Cardiac fibroblast (primary cell): Measurements from ENCODE around the gene KATNIP.
"Not testable (repeated sequence)": the region's sequence is repeated elsewhere in the genome, so short reads cannot be mapped to it uniquely, and the experiment has no call there.

Experiments
- DNase-seq, 2 donors: peaks; one replicate each; pipeline versions ENCODE4 v3.0.0 to v3.0.0-alpha.2; 2010; ENCODE audit warnings: low read depth in 2 of 2
- H3K4me3 ChIP-seq, 2 donors: replicated peaks in 1 of 2; 1 replicate in 1 of 2; 2 replicates in 1 of 2; pipeline ENCODE4 v1.5.1; 2011; ENCODE audit warnings: low read depth in 2 of 2, low read length in 2 of 2, mild to moderate bottlenecking in 2 of 2, moderate library complexity in 1 of 2
- TF ChIP-seq, protein P1 (sequence below): IDR thresholded peaks from one replicate; pipeline ENCODE4 v1.5.1; 2011; ENCODE audit warnings: low read depth, mild to moderate bottlenecking, low read length, inconsistent platforms

KATNIP gene

DNA sequence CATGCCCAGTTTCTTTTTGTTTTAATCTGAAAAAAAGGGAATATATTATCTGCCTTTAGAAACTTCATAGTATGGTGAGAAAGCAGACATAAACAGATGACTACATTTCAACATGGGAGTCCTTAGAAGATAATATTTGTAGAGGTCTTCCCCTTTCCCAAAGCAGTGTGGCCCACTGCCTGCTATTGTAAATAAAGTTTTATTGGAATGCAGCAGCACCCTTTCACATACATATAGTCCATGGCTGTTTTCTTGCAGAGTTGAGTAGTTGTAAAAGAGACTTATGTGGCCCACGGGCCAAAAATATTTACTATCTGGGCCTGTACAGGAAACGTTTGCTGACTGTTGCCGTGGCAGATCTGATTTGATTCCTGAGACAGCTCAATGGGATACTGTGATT is 8.5 kb downstream of the KATNIP start:
- TF ChIP-seq, protein P1, sequence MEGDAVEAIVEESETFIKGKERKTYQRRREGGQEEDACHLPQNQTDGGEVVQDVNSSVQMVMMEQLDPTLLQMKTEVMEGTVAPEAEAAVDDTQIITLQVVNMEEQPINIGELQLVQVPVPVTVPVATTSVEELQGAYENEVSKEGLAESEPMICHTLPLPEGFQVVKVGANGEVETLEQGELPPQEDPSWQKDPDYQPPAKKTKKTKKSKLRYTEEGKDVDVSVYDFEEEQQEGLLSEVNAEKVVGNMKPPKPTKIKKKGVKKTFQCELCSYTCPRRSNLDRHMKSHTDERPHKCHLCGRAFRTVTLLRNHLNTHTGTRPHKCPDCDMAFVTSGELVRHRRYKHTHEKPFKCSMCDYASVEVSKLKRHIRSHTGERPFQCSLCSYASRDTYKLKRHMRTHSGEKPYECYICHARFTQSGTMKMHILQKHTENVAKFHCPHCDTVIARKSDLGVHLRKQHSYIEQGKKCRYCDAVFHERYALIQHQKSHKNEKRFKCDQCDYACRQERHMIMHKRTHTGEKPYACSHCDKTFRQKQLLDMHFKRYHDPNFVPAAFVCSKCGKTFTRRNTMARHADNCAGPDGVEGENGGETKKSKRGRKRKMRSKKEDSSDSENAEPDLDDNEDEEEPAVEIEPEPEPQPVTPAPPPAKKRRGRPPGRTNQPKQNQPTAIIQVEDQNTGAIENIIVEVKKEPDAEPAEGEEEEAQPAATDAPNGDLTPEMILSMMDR, result no peak
- no peak overlapping the region for H3K4me3 ChIP-seq
- DNase-seq, result no peak

DNA sequence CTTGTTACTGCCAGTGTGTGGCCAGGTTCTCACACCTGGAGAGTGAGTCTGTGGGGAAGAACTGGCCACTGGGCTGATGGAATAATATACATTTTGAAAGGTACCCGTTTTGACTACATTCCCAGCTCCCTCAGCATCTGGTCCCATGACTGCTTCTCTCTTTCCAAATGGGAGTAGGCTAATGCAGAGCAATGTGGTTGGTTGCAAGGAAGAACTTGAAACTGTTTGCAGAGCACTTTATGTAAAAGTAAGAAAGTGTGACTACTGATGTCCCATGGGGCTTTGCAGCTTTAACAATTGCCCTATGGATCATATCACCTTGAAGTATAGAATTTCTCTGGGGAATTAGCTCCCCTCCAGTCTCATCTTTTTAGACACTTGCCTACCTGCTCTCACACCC is 9.0 kb downstream of the KATNIP start:
- no peak for DNase-seq
- TF ChIP-seq, protein P1, result no peak
- no peak overlapping the region for H3K4me3 ChIP-seq

DNA sequence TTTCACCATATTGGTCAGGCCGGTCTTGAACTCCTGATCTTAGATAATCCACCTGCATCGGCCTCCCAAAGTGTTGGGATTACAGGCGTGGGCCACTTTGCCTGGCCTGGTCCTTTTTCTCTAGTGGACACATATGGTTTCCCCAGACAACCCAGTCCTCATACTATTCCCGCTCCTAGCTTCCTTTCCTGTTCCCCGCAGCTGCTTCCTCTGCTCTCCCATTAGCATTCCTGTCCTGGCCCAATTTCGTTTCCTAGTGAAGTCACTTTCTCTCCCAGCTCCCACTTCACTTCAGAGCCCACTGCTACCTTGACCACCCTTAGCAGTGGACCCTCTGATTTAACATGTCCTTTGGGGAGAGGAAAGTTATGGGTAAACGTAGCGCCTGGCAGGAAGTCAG is 11.3 kb downstream of the KATNIP start:
- H3K4me3 ChIP-seq, result no peak overlapping the region
- no peak for DNase-seq
- TF ChIP-seq, protein P1, result no peak

DNA sequence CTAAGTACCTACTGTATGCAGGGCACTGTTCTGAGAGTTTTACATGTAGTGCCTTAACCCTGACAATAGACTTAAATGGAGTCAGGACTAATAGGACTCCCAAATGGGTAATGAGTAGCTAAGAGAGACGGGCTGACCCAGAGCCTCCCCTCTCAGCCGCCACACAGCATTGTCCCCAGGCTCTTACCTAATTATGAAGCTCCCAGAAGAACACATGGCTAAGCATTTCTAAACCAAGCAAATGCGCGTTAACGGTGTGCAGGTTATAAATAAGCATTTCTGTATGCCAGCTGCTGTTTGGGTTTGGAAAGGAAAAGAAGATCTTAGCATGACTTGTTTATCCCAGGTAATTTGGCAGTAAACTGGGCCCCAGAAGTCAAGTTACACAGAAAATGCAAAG is 14.3 kb downstream of the KATNIP start:
- H3K4me3 ChIP-seq, result no peak overlapping the region
- TF ChIP-seq, protein P1, result no peak
- no peak for DNase-seq

DNA sequence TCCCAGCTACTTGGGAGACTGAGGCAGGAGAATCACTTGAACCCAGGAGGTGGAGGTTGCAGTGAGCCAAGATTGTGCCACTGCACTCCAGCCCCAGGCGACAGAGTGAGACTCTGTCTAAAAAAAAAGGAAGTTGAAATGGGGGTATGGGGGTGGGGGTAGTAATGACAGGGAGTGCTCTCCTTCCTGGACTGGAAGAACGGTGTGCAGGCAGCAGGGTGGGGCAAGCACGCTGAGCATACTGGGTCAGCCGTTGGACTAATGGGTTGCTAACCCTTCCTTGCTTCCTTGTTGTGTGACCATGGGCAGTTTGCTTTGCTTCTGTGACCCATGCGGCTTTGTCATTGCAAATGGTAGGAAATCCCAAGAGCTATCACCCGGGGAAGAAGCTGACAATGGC is 16.5 kb downstream of the KATNIP start:
- DNase-seq, result no peak
- TF ChIP-seq, protein P1, result no peak
- H3K4me3 ChIP-seq, result no peak overlapping the region

DNA sequence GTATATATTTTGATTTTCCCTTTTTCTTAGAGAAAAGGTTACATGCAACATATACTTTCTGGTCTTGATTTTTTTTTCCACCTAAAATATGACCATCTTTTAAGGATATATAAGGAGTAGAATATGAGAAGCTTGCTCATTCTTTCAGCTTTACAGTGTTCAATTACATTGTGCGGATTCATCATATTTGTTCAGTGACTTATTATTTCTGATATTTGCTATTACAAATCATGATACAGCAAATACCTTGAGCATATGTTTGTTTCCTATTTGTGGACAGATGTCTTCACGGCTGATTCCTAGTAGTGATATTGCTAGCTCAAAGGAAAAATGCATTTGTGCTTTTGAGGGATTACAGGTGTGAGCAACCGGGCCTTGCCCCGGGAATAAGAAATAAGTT is 18.1 kb downstream of the KATNIP start:
- peak in 1 of 2 donors; percentile 33 for DNase-seq
- TF ChIP-seq, protein P1, result no peak
- no peak overlapping the region for H3K4me3 ChIP-seq

DNA sequence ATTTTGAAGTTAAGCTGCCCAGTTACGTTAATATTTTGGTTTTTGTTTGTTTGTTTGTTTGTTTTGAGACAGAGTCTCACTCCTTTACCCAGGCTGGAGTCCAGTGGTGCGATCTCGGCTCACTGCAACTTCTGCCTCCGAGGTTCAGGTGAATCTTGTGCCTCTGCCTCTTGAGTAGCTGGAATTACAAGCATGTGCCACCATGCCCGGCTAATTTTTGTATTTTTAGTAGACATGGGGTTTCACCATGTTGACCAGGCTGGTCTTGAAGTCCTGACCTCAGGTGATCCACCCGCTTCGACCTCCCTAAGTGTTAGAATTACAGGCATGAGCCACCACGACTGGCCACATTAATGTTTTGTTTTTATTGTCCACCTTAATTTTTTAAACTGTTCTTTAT is 21.0 kb downstream of the KATNIP start:
- DNase-seq, H3K4me3 ChIP-seq: not testable (repeated sequence)
